Fibroblast of lung (primary cell): ENCODE results near the gene SLC29A1. TPM values are rescaled to one million over a fixed set of nuclear protein-coding genes. Genes with fewer than 3 reads are reported as not detected.

Experiments used
- DNase-seq, 2 donors: peaks; one replicate each; pipeline versions ENCODE4 v3.0.0 to v3.0.0-alpha.2; 2010; ENCODE audit warnings: low read depth in 2 of 2
- H2AFZ ChIP-seq: 2 replicates; pipeline ENCODE4 v1.5.1; 2012; ENCODE audit warnings: low read length, control low read depth, inconsistent platforms
- H3K27ac ChIP-seq: 2 replicates; pipeline ENCODE4 v1.5.1; 2011; ENCODE audit warnings: low read length, control low read depth; ENCODE audit not compliant: insufficient read depth
- H3K27me3 ChIP-seq: 2 replicates; pipeline ENCODE4 v1.5.1; 2011; ENCODE audit warnings: mild to moderate bottlenecking, low read length; ENCODE audit not compliant: control insufficient read depth, insufficient read depth
- H3K36me3 ChIP-seq: 2 replicates; pipeline ENCODE4 v1.5.1; 2011; ENCODE audit warnings: low read length; ENCODE audit not compliant: control insufficient read depth, insufficient read depth
- H3K4me1 ChIP-seq: 2 replicates; pipeline ENCODE4 v1.5.1; 2011; ENCODE audit warnings: low read length; ENCODE audit not compliant: control insufficient read depth, insufficient read depth; ENCODE audit errors: extremely low read depth
- H3K4me2 ChIP-seq: 2 replicates; pipeline ENCODE4 v1.5.1; 2011; ENCODE audit warnings: low read length, control low read depth; ENCODE audit not compliant: insufficient read depth; ENCODE audit errors: extremely low read depth
- H3K4me3 ChIP-seq, 4 experiments: fragments of 200-600 bp in 1 of 4; sonication (generic) in 1 of 4; replicated peaks in 1 of 4; 2 replicates each; pipeline ENCODE4 v1.5.1; 2011 to 2016; ENCODE audit warnings: low read length in 4 of 4, low read depth in 3 of 4, mild to moderate bottlenecking in 3 of 4, control low read depth in 2 of 4, inconsistent platforms in 1 of 4, mixed read lengths in 1 of 4; ENCODE audit not compliant: insufficient read depth in 1 of 4; ENCODE audit errors: control extremely low read depth in 1 of 4
- H3K79me2 ChIP-seq: 2 replicates; pipeline ENCODE4 v1.5.1; 2012; ENCODE audit warnings: mild to moderate bottlenecking, low read length, inconsistent platforms; ENCODE audit not compliant: control insufficient read depth, insufficient read depth
- H3K9ac ChIP-seq: 2 replicates; pipeline ENCODE4 v1.5.1; 2011; ENCODE audit warnings: mild to moderate bottlenecking, low read length, control low read depth; ENCODE audit not compliant: insufficient read depth
- H3K9me3 ChIP-seq: 2 replicates; pipeline ENCODE4 v1.5.1; 2012; ENCODE audit warnings: low read depth, low read length; ENCODE audit not compliant: control insufficient read depth, insufficient read depth
- H4K20me1 ChIP-seq: 2 replicates; pipeline ENCODE4 v1.5.1; 2011; ENCODE audit warnings: low read length; ENCODE audit not compliant: control insufficient read depth, insufficient read depth; ENCODE audit errors: extremely low read depth
- EZH2 ChIP-seq: IDR thresholded peaks from 2 replicates; pipeline ENCODE4 v1.5.1; 2012; ENCODE audit warnings: low read length, control low read depth, mild to moderate bottlenecking; ENCODE audit errors: missing control alignments
- polyA plus RNA-seq, 2 donors: library from polyadenylated mRNA; depleted of rRNA in 1 of 2; stranded (reverse) in 1 of 2; unstranded in 1 of 2; fragments of >200 nt; gene quantifications; 2 replicates each; pipeline ENCODE4 v1.2.1, GENCODE V29; 2011 to 2012; ENCODE audit warnings: missing spikeins in 1 of 2
- total RNA-seq: library from RNA; depleted of rRNA; stranded (reverse); fragments of >200 nt; gene quantifications from 2 replicates; pipeline ENCODE4 v1.2.1, GENCODE V29; 2014
- TF ChIP-seq, protein P1 (sequence below), 2 donors: IDR thresholded peaks in 1 of 2; conservative IDR thresholded peaks in 1 of 2; 1 replicate in 1 of 2; 2 replicates in 1 of 2; pipeline ENCODE4 v1.5.1; 2011 to 2012; ENCODE audit warnings: low read length in 2 of 2, control low read depth in 1 of 2, inconsistent platforms in 1 of 2, low read depth in 1 of 2, mild to moderate bottlenecking in 1 of 2

SLC29A1 gene
- total and polyA plus RNA-seq, 2 donors (not counting 1 experiment from before 2014, with no cell fraction given), result 13.4 to 21.9 TPM

DNA sequence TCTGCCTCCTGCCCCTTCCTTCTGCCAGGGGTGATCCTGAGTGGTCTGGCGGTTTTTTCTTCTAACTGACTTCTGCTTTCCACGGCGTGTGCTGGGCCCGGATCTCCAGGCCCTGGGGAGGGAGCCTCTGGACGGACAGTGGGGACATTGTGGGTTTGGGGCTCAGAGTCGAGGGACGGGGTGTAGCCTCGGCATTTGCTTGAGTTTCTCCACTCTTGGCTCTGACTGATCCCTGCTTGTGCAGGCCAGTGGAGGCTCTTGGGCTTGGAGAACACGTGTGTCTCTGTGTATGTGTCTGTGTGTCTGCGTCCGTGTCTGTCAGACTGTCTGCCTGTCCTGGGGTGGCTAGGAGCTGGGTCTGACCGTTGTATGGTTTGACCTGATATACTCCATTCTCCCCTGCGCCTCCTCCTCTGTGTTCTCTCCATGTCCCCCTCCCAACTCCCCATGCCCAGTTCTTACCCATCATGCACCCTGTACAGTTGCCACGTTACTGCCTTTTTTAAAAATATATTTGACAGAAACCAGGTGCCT, 10.2 kb downstream of the SLC29A1 start:
- no peak overlapping the region for H3K9ac ChIP-seq
- H3K9me3 ChIP-seq, result no peaks in the 10 kb centered on the region
- TF ChIP-seq, protein P1, sequence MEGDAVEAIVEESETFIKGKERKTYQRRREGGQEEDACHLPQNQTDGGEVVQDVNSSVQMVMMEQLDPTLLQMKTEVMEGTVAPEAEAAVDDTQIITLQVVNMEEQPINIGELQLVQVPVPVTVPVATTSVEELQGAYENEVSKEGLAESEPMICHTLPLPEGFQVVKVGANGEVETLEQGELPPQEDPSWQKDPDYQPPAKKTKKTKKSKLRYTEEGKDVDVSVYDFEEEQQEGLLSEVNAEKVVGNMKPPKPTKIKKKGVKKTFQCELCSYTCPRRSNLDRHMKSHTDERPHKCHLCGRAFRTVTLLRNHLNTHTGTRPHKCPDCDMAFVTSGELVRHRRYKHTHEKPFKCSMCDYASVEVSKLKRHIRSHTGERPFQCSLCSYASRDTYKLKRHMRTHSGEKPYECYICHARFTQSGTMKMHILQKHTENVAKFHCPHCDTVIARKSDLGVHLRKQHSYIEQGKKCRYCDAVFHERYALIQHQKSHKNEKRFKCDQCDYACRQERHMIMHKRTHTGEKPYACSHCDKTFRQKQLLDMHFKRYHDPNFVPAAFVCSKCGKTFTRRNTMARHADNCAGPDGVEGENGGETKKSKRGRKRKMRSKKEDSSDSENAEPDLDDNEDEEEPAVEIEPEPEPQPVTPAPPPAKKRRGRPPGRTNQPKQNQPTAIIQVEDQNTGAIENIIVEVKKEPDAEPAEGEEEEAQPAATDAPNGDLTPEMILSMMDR (conservative IDR thresholded peaks at IDR 0.05 in 1 of 2, IDR thresholded peaks at IDR 0.05 in 1 of 2; ENCODE audit: low read depth in 1 of 2, low read length in 2 of 2), result no peak
- no peak for TF ChIP-seq EZH2
- H3K4me3 ChIP-seq, result no peak overlapping the region
- no peaks in the 10 kb centered on the region for H3K79me2 ChIP-seq
- H3K27me3 ChIP-seq, result no peaks in the 10 kb centered on the region
- H4K20me1 ChIP-seq, result no peaks in the 10 kb centered on the region
- peak overlapping the region; percentile 18 for H3K27ac ChIP-seq
- H2AFZ ChIP-seq, result no peak overlapping the region
- no peak for DNase-seq
- peaks cover 6% of the 10 kb centered on the region for H3K36me3 ChIP-seq
- H3K4me2 ChIP-seq, result peak overlapping the region; percentile 17
- peaks cover 18% of the 10 kb centered on the region for H3K4me1 ChIP-seq

DNA sequence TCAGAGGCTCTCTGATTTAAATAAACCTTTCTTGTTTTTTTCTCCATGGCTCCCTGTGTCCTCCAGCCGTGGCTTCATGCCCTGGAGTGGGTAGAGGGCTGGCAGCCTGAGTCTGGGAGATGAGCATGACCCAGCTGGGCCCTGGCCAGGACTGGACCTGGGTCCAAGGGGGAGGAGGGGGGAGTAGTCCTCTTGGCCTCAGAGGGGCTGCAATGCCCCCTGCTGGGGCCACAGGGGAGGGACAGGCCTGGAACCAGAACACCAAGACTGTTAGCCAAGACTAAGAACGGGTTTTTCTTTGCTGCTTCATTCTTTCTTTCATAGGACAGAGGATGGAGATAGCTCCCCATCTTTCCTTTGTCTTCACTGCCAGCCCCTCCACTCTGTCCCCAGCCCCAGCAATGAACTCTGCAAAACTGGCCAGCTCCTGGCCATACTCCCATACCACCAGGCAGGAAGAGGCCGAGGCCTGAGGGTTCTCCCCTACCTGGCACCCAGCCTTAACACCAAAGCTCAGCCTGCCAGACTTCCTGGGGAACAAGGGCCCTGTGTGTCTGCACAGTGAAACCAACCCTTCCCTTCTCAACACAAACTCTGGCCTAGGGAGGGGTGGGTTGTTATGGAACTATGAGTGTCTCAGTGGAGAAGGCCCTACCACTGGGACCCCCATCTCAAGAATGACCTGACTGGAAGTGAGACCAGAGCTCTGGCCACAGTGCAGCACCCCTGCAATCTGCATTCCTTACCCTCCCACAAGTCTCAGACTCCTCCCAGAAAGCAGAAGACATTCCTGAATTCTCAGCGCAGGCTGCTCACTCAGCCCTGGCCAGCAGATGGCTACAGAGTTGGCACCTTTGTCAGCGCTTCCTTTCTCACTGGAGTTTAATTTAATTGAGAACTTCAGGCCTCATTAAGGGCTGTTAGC, 11.0 kb downstream of the SLC29A1 start:
- peak overlapping the region; percentile 17 for H3K4me2 ChIP-seq
- no peak overlapping the region for H2AFZ ChIP-seq
- DNase-seq, result peak; percentile 75 to 87
- H3K36me3 ChIP-seq, result peaks cover 5% of the 10 kb centered on the region
- no peak for TF ChIP-seq EZH2
- TF ChIP-seq, protein P1 (conservative IDR thresholded peaks at IDR 0.05 in 1 of 2, IDR thresholded peaks at IDR 0.05 in 1 of 2; ENCODE audit: low read depth in 1 of 2, low read length in 2 of 2), result peak; percentile 90 to 95
- H3K9ac ChIP-seq, result no peak overlapping the region
- H4K20me1 ChIP-seq, result no peaks in the 10 kb centered on the region
- no peak overlapping the region for H3K4me3 ChIP-seq
- H3K27me3 ChIP-seq, result no peaks in the 10 kb centered on the region
- no peaks in the 10 kb centered on the region for H3K79me2 ChIP-seq
- peaks cover 18% of the 10 kb centered on the region for H3K4me1 ChIP-seq
- H3K9me3 ChIP-seq, result no peaks in the 10 kb centered on the region
- peak overlapping the region; percentile 18 for H3K27ac ChIP-seq

DNA sequence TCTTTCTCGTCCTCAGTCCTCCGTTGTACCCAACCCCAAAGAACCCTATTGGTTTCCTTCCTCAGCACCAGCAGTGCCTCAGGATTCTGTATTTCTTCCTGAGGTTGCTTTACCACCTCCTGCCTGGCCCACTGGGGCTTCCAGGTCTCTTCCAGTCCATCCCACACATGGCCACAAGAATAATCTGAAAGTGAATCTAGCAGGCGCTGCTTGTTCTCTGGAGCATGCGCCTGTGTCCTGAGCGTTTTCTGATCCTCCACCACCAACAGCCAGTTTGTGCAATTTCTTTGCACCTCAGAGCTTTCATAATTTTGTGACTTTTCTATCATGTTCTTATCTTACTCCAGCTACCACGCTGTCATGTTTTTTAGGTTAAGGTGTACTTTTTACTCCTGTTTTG, 11.9 kb downstream of the SLC29A1 start:
- no peaks in the 10 kb centered on the region for H3K9me3 ChIP-seq
- H3K4me2 ChIP-seq, result no peak overlapping the region
- no peaks in the 10 kb centered on the region for H3K27me3 ChIP-seq
- H3K9ac ChIP-seq, result no peak overlapping the region
- H3K36me3 ChIP-seq, result peaks cover 4% of the 10 kb centered on the region
- TF ChIP-seq EZH2, result no peak
- TF ChIP-seq, protein P1 (conservative IDR thresholded peaks at IDR 0.05 in 1 of 2, IDR thresholded peaks at IDR 0.05 in 1 of 2; ENCODE audit: low read depth in 1 of 2, low read length in 2 of 2), result no peak
- no peaks in the 10 kb centered on the region for H4K20me1 ChIP-seq
- peak in 1 of 2 donors; percentile 17 for DNase-seq
- no peaks in the 10 kb centered on the region for H3K79me2 ChIP-seq
- no peak overlapping the region for H3K27ac ChIP-seq
- peaks cover 18% of the 10 kb centered on the region for H3K4me1 ChIP-seq
- H3K4me3 ChIP-seq, result no peak overlapping the region
- H2AFZ ChIP-seq, result no peak overlapping the region
